Activated T-cell treated with anti-CD3 and anti-CD28 coated beads for 24 hours (primary cell): ENCODE results near the gene PPARA.

Experiments used
- DNase-seq: peaks from one replicate; pipeline ENCODE4 v3.0.0-alpha.2; 2020; ENCODE audit warnings: low read depth

The PPARA gene

DNA sequence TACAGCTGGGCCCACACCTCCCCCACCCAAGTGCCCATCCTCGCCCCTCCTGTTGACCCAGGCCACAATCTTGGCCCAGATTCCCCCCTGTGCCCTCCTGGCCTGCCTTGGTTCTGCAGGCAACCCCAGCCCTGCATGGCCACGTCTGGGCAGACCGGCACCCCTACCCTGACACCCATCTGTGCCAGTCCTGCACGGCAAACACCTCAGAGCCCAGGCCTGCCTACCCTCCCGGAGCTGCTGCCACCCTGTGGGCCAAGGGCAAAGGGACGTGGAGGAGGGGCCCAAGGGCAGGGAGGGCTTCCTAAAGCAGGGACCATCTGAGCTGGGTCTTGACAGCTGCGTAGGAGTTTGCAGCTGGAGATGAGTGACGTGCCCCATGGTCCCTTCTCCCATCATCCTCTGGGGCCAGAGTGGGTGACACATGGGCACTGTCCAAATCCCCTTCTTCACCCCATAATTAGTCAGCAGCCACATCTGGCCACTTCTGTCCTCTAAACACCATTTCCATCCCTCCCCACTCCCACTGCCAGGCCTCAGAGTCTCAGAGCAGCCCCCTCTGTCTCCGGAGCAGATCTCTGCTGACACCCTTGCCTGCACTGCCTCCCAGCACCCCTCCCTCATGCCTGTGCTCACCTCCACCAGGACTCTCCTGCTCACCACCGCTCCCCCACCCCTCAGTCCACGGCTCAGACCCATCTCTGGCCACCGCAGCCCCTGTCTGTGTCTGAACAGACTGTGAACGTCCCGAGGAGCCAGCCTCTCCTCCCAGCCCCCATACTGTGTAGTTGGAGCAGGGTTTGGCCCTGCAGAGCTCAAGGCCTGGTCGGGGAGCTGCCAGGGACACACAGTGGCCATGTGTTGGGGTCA, 35.6 kb upstream of the PPARA start:
- DNase-seq, result no peak

- DNase-seq, result no peak
These were observed 35.0 kb upstream of the PPARA start for GRCh38 chr22:46115388-46115678.

DNA sequence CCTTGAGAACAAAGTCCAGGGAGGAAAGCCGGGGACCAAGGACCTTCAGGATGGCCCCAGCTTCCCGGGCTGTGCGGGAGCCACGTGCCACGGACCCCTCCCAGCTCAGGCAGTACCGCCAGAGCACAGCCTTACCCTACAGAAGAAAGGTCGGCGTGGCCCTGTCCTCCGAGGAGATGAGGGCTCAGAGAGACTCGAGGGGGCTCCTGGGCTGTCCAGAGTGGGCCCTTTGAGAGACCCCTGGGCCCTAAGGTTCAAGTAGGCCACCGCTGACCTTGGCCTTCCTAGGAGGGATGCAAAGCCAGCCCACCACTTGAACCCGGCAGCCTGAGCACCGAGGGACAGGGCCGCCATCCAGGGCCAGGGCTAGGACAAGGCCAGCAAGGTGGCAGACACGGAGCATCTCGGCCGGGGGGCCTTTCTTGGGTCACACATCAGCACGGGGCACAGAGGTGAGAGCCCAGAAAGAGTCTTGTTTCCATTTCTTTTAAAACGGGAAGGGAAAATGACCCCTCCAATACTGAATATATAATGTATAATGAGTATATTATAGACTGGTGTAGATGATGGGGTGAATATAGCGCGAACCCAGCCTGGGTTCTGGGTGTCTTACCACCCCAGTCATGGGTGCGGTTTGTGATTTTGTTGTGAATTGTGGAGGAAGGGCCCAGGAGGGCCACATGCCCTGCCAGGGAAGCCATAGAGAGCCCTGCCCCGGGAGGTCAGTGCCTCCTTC, 34.4 kb upstream of the PPARA start:
- DNase-seq, result no peak

DNA sequence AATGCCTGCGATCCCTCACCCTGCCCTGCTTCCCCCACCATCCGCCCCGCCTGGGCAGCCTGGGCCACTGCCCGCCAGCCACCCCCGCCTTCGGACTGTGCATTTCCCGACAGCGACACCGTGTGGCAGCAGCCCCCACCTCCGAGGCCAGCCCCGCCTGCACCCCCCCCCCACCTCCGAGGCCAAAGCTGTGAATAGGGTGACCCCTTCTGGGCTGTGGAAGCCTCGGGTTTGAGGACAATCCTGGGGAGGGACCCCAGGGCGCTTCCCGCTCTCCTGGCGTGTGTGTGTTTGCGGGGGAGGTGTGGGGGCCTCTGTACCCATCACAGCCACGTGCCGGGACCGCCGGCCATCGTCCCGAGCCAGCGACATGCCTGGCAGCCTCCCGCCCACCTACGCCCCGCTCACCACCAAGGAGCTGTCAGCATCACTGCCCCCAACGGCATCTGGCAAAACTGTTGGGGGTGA, 33.8 kb upstream of the PPARA start:
- DNase-seq, result peak; percentile 79

DNA sequence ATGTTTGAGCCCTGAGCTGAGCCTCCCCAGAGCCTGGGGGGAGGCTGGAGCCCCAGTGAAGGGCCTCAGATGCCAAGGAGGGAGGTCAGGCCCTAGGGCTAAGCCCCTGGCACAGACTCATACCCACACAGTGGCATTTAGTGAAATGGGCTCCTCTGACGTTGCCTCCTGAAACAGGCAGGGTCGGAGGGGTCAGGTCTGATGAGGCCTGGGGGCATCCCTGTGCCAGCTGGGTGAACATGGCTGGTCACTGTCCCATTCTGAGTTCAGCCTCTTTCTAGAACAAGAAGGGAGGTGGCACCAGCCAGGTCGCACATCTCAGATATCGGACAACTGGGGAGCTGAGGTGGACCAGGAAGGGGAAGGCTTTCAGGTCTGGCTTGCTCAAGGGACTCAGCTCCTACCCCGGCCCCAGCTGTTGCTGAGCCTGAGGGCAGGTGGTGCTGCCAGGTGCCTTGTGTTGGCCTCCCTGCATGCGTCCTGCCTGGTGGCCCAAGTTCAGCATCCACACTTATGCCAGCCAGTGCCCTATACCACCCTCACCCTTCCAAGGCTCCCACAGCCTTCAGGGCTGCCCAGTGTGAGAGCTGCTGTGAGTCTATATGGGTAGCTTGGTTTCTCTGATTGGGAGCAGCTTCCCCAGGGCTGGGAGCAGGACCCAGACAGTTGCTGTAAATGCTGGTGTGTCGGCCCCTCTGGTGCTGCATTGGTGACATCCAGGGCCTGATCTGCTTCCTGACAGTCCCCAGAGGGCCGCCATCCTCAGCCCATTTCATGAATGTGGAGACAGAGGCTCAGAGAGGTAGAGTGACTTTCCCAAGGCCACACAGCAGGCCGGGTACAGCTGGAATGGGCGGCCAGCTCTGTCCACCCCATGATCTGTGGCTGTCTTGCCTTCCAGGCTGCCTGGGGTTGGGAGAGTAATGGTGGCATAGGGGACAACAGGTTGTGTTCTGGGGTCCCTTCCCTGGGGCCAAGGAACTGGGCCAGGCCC, 32.8 kb upstream of the PPARA start:
- DNase-seq, result no peak

DNA sequence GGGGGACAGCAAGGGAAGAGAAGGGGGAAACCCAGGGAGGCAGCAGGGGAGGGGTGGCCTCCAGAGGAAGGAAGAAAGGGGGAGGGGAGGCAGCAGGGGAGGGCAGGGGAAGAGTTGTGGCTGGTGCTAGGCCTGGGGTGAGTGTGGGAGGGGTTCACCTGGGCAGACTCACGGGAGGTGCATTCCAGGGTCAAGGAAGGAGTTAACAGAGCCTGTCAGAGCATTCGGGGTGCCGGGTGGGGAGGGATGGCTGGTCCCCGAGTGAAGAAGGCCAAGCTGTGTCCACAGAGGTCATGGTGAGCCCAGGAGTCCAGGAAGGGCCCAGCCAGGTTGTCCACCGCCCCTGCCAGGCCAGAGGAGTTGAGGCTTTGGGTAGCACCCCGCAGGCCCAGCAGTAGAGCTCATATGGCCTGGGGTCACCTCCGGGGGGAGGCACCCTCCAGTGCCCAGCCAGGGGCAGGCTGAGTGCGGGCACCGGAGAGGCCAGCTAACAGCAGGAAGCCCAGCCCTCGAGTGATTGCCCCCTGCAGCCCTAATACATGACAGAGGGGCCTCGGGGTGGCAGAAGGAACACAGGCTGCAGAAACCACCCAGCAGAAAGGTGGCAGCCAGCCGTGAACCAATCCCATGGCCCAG, 31.1 kb upstream of the PPARA start:
- DNase-seq, result no peak

- no peak for DNase-seq
These were observed 30.5 kb upstream of the PPARA start for GRCh38 chr22:46119729-46120419.

- no peak for DNase-seq
These were observed 29.9 kb upstream of the PPARA start for GRCh38 chr22:46120420-46120737.

DNA sequence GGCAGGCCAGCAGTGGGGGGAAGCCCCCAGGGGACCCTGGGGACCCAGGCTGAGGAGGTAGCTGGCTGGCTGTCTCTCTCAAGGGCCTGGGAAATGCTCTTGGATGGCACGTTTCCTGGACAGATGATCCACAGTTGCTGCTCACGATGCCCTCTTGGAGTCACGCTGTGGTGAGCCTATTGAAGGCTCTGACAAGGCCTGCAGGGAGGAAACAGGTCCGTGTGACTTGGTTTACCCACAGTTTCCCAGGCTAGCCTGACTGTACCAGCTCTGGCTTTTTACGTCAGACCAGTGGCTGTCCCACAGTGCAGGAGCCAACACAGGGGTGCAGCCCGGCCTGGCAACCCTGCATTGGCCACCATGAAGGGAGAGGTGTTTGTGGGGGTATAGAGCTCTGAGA, 29.2 kb upstream of the PPARA start:
- no peak for DNase-seq

DNA sequence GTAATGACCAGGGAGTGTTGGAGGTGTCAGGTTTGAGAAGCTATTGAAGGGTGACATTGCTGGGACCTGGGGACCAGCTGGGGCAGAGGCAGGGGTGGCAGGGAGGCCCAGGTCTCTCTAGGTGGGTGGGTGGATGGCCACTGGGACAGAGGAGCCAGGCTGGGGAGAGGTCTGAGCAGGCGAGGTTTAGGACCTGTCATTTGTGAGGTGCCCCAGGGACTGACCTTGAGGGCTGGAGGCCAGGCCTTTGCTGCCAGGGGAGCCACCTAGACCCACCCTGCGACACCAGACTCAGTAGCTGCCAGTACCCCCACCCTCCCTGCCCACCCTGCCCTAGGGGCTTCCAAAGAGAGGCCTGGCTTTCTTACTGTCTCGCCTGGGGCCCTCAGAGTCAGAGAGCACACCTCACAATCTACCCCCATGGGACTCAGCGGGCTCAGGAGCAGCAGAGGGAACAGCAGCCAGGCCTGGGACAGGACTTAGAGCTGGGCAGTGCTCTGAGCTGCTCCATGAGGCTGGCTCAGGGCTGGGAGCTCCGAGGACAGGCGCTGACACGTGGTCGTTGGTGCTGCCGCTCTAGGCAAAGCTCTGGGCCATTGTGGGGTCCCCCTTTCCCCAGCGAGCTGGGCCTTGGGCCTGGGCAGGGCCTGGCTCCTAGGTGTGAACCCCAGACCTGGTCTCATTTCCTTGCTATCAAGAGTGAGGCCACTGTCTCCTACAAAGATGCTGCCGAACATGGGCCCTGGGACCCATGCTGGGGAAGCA, 28.6 kb upstream of the PPARA start:
- DNase-seq, result no peak

DNA sequence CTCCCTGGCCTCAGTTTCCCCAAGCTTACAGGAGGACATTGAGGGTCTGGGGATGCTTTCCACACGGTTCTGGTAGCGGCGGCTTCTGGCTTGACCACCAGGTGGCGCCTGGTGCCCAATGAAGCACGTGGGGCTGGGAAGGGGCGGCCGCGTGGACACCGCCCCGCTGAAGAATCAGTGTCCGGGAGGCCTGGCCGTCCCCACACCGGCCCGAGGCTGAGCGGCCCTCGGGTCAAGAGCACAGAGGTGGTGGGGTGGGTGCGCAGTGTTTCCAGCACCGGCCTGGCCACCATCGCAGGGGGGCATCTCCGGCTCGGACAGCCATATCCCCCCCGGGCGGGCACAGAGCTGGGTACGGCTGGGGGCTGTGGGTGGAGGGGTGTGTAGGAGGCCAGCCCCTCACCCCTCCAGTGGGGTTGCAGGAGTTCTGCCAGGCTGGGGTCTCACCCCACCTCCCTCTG, 27.8 kb upstream of the PPARA start:
- peak; percentile 67 for DNase-seq

DNA sequence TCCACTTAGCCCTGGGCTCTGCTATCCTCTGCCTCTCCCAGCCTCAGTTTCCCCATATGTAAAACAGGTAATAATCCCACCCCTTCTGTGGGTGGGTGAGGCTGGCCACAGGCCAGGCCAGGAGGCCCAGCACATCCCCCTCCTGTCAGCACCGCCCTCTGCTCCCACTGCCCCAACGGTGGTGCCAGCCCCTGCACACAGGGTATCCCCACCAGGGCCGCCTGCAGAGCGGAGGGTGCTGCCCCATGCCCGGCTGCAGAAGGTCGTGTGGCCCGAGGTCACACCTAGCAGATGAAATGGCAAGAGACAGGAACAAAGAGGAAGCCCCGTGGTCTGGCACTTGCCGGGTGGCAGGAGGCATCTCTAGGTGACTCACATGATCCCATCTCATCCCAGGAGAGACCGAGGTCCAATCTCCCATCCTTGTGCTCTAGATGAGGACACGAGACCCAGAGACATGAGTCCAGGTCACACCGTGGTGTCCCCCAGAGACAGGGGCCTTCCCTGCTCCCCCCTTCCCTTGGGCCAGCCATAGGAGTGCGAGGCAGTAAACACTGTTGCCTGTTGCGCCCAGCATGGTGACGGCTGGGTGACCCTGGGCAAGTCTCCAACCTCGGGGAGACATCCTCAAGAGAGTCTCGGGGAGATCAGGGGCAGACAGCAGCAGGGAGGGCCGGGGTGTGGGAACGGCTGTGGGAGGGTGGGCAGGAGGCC, 27.2 kb upstream of the PPARA start:
- no peak for DNase-seq

GRCh38 chr22:46123694-46124382, 26.5 kb upstream of the PPARA start:
- DNase-seq, result no peak

GRCh38 chr22:46124383-46125144, 25.8 kb upstream of the PPARA start:
- no peak for DNase-seq

GRCh38 chr22:46125311-46125710, 25.0 kb upstream of the PPARA start:
- DNase-seq, result no peak

DNA sequence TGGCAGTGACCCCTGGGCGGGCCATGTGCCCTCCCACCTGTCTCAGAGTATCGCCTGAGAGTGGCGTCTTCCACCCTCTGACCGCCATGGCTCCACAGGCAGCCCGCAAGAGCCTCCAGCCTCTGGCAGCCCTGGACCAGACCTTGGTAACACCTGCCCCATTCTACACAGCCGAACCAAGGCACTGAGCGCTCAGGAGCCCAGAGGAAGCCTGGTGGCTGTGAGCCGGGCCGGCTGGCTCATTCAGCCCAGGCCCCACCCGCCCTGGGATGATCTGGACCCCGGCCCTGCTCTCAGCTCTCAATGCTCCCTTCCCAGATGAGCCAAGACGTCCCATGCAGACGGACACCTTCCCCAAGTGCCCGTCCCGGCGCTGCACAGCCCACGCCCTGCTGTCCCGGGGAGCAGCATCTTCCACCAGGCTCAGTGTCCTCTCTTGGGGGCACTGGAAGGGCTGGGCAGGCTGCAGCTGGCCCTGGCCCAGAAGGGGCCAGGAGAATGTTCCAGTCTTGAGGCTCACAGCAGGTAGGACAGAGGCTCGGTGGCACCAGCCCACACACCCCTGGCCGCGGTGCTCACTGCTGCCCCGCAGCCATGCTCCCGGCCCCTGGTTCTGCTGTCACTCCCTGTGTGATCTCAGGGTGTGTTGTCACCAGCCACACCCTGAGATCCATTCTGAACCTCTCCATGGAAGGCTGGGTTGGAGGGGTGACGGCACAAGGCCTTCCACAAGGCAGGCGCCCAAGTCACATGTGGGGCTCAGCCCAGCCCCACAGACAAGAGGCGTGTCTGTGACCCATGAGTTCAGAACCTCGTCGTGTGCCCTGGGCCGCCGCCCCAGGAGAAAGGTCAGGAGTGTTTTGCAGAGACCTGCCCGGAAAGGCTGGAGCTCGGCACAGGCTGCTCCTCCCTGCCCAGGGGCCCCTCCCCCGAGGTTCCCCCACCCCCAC, 24.2 kb upstream of the PPARA start:
- no peak for DNase-seq

- no peak for DNase-seq
These were observed 23.4 kb upstream of the PPARA start for GRCh38 chr22:46126853-46127385.
